GM19351 (cell line): ENCODE measurements around the gene JAK3.

Source experiments
- ATAC-seq: cut with Tn5 transposase; IDR thresholded peaks from one replicate; pipeline ENCODE4 v1.9.1; 2021; ENCODE audit warnings: mild to moderate bottlenecking, moderate library complexity; ENCODE audit not compliant: unreplicated experiment

Gene JAK3

GRCh38 chr19:17841810-17842662, 5.7 kb downstream of the JAK3 start:
- ATAC-seq: no peak

GRCh38 chr19:17841371-17841809, 6.4 kb downstream of the JAK3 start:
- ATAC-seq: no peak

- ATAC-seq: no peak
Observed at GRCh38 chr19:17840019-17840418, 7.8 kb downstream of the JAK3 start.

GRCh38 chr19:17837972-17838371, 9.8 kb downstream of the JAK3 start:
- ATAC-seq: no peak

GRCh38 chr19:17836530-17836929, 11.3 kb downstream of the JAK3 start:
- ATAC-seq: no peak

- ATAC-seq: no peak
Observed at GRCh38 chr19:17835182-17836006, 12.4 kb downstream of the JAK3 start.

GRCh38 chr19:17834350-17835181, 13.2 kb downstream of the JAK3 start:
- ATAC-seq: no peak

GRCh38 chr19:17832443-17833208, 15.2 kb downstream of the JAK3 start:
- no peak for ATAC-seq

- no peak for ATAC-seq
Observed at GRCh38 chr19:17831419-17831888, 16.3 kb downstream of the JAK3 start.

- ATAC-seq: no peak
Observed at GRCh38 chr19:17830567-17831418, 17.0 kb downstream of the JAK3 start.

- no peak for ATAC-seq
Observed at GRCh38 chr19:17829855-17830566, 17.8 kb downstream of the JAK3 start.

GRCh38 chr19:17826508-17827056, 21.2 kb downstream of the JAK3 start:
- no peak for ATAC-seq

- ATAC-seq: no peak
Observed at GRCh38 chr19:17824339-17824738, 23.4 kb downstream of the JAK3 start.

GRCh38 chr19:17821190-17821589, 26.6 kb downstream of the JAK3 start, which contains the start of gene INSL3:
TSS of gene INSL3 (minus strand) at chr19:17821519. CDS start at chr19:17821506, 13 bp downstream.
- ATAC-seq: no peak

- no peak for ATAC-seq
Observed at GRCh38 chr19:17817668-17818363, 30.0 kb downstream of the JAK3 start.

GRCh38 chr19:17812099-17812498, 35.7 kb downstream of the JAK3 start:
- ATAC-seq: no peak

GRCh38 chr19:17811681-17812080, 36.1 kb downstream of the JAK3 start:
- ATAC-seq: no peak

- ATAC-seq: no peak
Observed at GRCh38 chr19:17811103-17811502, 36.7 kb downstream of the JAK3 start.
